Hepatic stellate cell (primary cell): ENCODE data around the gene NUBP2.

Experiments used
- DNase-seq: peaks from one replicate; pipeline ENCODE4 v3.0.0; 2011; ENCODE audit warnings: low spot score

NUBP2 gene

DNA sequence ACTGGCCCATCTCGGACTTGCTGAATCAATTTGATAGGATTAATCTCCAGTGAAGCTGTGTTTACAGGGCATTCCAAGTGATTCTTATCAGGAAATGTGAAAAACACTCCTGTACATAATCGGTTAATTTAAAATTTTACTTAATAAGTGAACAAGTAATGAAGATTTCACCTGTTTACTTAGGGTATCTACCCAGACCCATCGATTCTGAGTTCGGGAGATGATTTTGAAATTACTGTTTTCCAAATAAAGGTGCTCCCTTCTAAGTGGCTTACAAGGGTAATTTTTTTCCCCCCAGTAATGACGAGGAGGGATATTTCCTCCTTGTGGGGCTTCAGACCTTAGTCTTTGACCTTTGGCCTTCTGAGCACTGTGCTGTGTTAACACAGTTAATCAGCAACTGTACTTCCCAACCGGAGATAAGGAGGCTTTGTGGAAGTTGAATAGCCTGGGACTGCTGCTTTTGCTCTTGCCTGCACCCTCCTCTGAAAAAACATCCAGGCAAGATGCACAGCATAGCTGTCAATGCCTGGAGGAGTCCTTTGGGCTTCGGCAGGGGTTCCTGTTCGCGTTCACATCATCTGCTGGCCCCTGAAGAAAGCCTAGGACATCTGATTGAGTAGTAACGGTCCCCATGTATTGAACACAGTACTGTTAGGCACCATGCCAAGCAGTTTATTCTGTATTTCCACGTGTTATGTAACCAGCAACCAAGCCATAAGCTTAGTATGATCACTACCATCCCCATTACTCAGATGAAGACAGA lies 46.1 kb downstream of the NUBP2 start:
- DNase-seq: no peak

DNA sequence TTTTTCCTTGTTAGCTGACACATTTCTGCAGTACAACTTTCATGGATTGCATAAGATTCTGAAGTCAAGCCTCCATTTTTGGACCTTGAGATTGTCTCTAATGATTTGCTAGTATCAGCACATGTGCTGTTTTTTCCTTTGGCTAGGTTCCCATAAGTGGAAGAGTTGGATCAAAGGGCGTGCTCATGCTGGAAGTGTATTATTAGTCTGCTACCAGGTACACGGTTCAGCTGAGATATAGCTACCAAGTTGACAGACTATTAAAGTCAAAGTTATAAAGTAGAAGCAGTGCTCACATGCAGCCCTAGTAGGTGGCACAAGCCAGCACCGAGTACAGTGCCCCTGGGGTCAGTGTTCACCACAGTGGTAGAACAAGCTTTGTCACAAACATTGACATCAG lies 47.5 kb downstream of the NUBP2 start:
- no peak for DNase-seq

GRCh38 chr16:1831186-1832075 lies 48.7 kb downstream of the NUBP2 start:
- DNase-seq: no peak

DNA sequence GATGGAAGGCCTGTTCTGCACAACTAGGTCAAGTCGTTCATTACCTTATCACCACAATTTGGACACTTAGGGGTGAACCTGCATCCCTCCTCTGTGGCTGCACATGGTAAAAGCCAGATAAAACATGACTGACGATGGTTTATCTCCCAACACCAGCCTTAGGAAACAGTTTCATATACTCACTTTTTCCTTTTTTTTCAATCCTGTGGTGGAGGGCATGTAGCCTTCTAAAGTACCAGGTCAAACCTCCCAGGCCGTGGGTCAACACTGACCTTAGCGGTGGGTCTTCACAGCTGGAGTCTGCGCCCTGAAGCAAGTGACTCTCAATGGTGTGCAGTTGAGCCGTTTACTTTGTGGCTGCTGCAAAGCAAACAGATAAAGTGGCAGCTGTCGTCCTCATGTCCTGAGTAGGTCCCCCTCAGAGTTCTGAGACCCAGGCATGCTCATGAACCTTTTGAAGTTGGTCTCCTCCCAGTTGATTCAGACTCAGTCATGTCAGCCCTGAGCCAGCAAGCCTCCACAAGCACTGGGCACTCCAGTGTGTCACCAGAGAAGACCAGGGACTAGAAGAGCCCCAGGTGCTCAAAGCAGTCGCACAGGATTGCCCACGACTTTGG lies 50.2 kb downstream of the NUBP2 start:
- DNase-seq: no peak

DNA sequence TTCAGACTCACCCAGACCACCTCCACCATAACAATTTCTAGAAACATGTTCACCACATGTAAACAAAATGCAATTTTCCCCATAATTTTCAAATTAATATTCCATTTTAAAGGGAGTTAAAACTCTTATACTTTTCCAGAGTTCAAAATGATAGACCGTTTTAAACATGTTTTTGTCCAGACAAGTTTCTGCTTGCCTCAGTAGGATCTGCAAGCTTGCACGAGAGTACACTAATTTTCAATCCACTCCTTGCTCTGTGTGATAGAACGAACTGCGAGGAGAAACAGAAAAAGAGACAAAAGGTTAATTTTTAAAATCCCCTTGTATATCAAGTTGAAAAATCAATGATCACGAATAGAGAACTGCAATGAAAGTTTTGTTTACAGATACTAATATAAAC lies 51.3 kb downstream of the NUBP2 start:
- no peak for DNase-seq
